T follicular helper cell (primary cell): Measurements from ENCODE around the gene SAA1.
"Not testable (repeated sequence)": the region's sequence is repeated elsewhere in the genome, so short reads cannot be mapped to it uniquely, and the experiment has no call there.

Source experiments
- DNase-seq: peaks from one replicate; pipeline ENCODE4 v3.0.0-alpha.2; 2020; ENCODE audit warnings: low read depth
- total RNA-seq, 2 experiments: gene quantifications; one replicate each; lab custom pipeline; 2026; lab: John Stamatoyannopoulos, UW

Gene SAA1
- 0 reads per million in 2 experiments for total RNA-seq

- no peak for DNase-seq
Measured at GRCh38 chr11:18265949-18266348, at the start of gene SAA1. Gene SAA1 (plus strand): TSS chr11:18266264. CDS start chr11:18266888, 624 bp downstream.

GRCh38 chr11:18221274-18221876 lies 44.7 kb upstream of the SAA1 start:
- no peak for DNase-seq

- DNase-seq = no peak
Measured at GRCh38 chr11:18222814-18223421, 43.1 kb upstream of the SAA1 start.

- no peak for DNase-seq
Measured at GRCh38 chr11:18223591-18224387, 42.3 kb upstream of the SAA1 start.

GRCh38 chr11:18225913-18226312 lies 40.2 kb upstream of the SAA1 start:
- DNase-seq = no peak

GRCh38 chr11:18229501-18229900 lies 36.6 kb upstream of the SAA1 start:
- no peak for DNase-seq

- DNase-seq = no peak
Measured at GRCh38 chr11:18230859-18231258, 35.2 kb upstream of the SAA1 start.

- DNase-seq = no peak
Measured at GRCh38 chr11:18233912-18234311, 32.2 kb upstream of the SAA1 start.

GRCh38 chr11:18235394-18236334 lies 30.4 kb upstream of the SAA1 start:
- no peak for DNase-seq

- DNase-seq = no peak
Measured at GRCh38 chr11:18236664-18237356, 29.3 kb upstream of the SAA1 start, which contains the start of gene SAA4. Gene SAA4 (minus strand): TSS chr11:18236802. CDS start chr11:18235926, 876 bp downstream.

GRCh38 chr11:18239655-18240054 lies 26.4 kb upstream of the SAA1 start:
- no peak for DNase-seq

- DNase-seq = peak; percentile 35
Measured at GRCh38 chr11:18243783-18244362, 22.2 kb upstream of the SAA1 start.

- DNase-seq = no peak
Measured at GRCh38 chr11:18245396-18245795, 20.7 kb upstream of the SAA1 start.

- DNase-seq = not testable (repeated sequence)
Measured at GRCh38 chr11:18246379-18247190, 19.5 kb upstream of the SAA1 start.

- not testable (repeated sequence) for DNase-seq
Measured at GRCh38 chr11:18247191-18247581, 18.9 kb upstream of the SAA1 start.

GRCh38 chr11:18248561-18248960 lies 17.5 kb upstream of the SAA1 start, which contains the start of gene SAA2:
Gene SAA2 (minus strand): TSS chr11:18248668. CDS start chr11:18248011, 657 bp downstream.
- DNase-seq = no peak

GRCh38 chr11:18253233-18253632 lies 12.8 kb upstream of the SAA1 start:
- no peak for DNase-seq

- no peak for DNase-seq
Measured at GRCh38 chr11:18253778-18254338, 12.2 kb upstream of the SAA1 start.

- no peak for DNase-seq
Measured at GRCh38 chr11:18254781-18255361, 11.2 kb upstream of the SAA1 start.
